HG03469 (cell line): ENCODE results near the gene GPR137.

Experiments
- ATAC-seq: cut with Tn5 transposase; IDR thresholded peaks from one replicate; pipeline ENCODE4 v1.9.1; 2021; ENCODE audit warnings: mild to moderate bottlenecking, moderate library complexity, moderate number of reproducible peaks; ENCODE audit not compliant: unreplicated experiment

Gene GPR137

DNA sequence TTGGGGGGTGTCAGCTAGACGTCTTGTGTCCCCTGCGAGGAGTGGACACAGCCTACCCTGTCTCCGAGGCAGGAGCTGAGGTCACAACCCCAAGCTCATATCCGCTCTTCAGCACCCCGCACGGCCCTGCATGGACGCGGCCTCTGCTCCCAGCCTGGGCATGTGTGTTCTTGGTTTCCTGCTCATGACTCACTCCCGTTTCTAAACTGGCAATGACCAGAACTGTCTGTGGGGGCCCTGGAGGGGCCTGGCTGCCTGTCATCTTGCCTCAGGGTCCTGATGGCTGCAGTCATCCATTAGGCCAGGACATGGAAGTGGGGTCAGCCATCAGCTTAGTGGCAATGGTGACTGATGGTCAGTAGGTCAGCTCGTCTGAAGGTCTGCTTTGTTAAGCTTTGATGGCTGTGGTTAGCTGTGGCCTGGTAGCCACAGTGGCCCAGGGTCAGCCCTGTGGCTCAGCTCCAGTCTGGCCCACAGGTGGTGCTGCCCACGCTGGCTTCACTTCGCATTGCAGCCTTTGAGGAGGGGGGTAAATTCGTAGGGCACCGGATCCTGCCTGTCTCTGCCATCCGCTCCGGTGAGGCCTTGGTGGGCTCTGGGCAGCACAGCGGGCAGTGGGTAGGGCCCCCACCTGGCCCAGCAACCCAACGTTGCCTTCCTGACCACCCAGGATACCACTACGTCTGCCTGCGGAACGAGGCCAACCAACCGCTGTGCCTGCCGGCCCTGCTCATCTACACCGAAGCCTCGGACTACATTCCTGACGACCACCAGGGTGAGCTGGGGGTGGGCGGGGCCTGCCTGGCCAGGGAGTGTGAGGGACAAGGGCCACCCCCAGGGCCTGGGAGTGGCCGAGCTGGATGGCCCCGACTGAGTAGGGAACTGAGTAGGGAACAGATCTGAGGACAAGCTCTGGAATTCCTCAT, 22.4 kb upstream of the GPR137 start:
- ATAC-seq = no peak

DNA sequence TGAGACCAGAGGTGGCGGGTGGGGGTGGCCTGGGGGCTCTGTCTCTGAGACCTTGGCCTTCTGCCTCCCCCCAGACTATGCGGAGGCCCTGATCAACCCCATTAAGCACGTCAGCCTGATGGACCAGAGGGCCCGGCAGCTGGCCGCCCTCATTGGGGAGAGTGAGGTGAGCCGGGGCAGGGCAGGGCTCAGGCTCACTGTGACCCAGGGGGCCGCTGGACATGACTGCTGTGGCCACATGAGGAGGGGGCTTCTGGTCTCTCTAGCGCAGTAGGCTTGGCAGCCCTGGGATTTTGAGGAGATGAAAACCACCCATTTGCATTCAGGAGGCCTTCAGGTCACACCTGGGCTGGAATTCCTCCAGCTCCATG, 21.7 kb upstream of the GPR137 start:
- no peak for ATAC-seq

DNA sequence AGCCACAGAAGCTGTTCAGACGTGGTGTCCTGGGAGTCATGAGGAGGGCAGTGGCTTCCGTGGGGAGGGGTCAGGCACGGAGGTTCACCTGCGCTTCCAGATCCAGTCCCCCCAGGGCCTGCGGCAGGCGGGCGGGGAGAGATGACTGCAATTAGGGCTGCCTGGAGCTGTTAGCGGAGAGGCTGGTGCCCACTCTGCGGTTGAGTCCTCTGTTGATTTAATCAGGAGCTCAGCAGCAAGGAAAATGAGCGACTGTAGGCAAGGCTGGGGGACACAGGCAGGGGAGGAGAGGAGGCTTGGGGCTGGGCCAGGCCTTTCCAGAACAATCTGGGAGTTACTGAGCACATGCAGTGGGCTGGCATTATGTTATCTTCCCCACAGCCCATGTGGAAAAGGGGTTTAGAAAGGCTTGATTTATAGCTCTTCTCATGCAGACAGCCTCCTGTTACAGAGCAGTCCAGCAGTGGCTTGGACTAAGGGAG, 21.2 kb upstream of the GPR137 start:
- no peak for ATAC-seq

DNA sequence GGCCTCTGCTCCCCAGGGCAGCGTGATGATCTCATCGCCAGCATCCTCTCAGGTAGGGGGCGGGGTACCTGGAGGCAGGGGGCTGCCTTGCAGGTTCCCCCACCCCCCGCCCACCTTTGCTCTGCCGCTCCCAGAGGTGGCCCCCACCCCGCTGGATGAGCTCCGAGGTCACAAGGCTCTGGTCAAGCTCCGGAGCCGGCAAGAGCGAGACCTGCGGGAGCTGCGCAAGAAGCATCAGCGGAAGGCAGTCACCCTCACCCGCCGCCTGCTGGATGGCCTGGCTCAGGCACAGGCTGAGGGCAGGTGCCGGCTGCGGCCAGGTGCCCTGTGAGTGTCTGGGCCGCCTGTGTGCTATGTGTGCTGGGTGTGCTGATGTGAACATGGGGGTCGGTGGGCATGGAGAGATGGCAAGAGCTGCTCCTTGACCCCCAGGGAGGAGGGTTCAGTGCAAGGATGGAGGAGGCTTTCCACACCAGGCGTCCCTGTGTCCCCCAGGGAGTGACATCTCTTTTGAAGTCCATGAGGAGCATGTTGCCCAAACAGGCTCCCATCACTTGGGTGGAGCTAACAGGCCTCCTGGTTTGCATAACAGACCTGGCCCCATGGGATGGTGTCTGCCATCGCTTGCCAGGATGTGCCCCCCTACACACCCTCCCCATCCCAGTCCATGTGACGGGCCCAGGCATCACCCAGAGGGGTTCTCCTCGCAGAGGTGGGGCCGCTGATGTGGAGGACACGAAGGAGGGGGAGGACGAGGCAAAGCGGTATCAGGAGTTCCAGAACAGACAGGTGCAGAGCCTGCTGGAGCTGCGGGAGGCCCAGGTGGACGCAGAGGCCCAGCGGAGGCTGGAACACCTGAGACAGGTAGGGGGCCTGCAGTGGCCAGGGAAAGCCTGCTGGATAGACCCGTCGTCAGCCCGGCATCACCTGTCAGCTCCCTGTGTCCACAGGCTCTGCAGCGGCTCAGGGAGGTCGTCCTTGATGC, 20.2 kb upstream of the GPR137 start:
- no peak for ATAC-seq

DNA sequence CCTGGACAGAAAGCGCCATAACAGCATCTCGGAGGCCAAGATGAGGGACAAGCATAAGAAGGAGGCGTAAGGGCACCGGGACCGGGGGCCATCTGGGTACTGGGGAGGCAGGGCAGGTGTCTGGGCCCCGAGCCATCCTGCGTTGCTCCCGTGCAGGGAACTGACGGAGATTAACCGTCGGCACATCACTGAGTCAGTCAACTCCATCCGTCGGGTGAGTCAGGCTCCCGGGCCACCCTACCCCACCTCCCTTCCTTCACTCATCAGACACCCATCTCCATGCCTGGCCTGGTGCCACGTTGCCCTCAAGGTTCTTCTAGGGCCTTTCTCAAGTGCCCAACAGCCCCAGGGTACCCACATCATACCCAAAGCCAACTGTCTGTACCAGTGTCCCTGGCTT, 19.3 kb upstream of the GPR137 start:
- ATAC-seq = no peak

DNA sequence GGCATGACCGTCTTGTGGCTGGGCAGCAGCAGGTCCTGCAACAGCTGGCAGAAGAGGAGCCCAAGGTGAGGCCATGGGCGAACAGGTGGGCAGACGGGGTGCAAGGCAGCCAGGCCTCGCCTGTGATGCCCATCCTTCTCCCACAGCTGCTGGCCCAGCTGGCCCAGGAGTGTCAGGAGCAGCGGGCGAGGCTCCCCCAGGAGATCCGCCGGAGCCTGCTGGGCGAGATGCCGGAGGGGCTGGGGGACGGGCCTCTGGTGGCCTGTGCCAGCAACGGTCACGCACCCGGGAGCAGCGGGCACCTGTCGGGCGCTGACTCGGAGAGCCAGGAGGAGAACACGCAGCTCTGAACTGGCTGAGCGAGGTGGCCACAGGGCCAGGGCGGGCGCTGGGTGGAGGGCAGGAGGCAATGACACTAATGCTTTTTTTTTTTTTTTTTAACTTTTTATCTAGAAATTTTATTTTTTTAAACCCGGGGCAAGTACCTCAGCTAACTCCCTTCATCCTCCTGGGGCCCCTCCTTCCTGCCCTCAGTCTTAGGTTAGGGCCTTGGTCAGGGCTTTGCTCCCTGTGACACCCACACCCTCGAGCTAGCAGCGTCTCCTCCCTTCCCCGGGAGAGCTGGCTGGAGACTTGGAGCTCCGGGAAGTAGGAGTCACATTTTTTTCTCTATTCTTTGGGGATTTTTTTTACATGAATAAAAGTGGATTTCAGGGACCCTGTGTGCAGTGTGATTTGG, 18.3 kb upstream of the GPR137 start:
- ATAC-seq = no peak

DNA sequence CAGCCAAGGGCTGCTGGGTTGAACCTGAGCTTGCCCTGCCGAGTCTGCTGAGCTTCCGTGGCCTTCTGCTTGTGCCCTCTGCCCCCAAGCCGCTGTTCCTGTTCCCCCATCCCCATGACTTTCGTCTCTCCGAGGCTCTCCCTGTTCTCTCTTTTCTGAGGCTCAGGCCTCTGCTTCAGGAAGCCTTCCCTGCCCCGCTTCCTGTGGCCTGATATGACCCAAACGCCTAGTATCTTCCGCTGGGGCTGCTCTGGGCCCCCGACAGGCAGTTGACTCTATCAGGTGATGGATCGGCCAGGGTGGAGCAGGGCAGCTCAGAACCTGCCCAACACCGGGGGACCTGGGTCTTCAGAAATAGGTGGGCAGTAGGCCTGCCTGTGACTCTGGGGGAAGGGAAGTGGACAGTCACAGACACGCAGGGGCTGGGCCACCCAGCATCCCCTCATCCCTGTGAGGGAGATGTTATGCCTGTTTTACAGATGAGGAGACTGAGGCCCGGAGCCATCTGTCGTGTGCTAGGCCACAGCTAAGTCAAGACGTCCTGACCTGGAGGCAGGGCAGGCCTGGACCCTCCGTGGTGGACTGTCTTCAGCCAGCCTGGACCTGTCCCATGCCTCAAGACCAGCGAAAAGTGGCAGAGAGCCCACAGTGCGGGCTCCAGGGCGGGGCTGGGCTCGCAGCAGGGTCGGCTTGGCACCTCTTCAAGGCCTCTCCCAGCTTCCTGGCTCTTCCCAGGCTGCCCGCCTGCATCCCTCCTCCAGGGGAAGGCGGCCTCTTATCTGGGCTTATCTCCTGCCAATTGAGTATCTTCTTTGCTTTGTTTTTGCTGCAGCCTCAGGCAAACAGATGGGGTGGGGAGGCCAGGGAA, 17.4 kb upstream of the GPR137 start:
- ATAC-seq = no peak

DNA sequence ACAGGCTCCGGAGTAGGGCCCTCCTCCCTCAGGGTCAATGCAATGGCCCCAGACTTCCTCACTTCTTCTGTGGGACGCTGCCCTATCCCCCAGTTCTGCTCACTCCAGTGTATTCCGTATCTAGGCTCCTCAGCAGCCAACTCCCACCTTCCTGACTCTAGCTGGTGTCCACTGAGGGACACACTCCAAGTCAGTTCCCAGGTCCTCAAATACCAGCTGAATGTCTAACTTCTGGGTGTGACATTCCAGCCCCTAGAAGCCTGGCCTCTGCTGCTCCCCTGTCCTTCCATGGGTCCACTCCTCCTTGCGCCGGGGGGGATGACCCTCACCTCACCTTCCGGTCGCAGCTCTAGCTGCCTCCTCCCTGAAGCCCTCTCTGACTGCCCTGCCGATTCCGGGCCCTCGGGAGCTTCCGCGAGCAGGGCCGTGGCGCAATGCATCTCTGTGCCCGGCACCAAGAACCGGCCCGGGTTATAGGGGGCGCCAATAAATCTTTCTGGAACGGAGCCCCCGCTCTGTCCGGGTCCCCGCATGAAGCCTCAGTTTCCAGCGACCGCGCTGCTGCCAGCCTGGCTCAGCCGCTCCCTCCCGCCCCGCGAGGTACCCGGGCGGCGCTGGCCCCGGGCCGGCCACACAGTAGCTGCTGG, 16.6 kb upstream of the GPR137 start:
- no peak for ATAC-seq

DNA sequence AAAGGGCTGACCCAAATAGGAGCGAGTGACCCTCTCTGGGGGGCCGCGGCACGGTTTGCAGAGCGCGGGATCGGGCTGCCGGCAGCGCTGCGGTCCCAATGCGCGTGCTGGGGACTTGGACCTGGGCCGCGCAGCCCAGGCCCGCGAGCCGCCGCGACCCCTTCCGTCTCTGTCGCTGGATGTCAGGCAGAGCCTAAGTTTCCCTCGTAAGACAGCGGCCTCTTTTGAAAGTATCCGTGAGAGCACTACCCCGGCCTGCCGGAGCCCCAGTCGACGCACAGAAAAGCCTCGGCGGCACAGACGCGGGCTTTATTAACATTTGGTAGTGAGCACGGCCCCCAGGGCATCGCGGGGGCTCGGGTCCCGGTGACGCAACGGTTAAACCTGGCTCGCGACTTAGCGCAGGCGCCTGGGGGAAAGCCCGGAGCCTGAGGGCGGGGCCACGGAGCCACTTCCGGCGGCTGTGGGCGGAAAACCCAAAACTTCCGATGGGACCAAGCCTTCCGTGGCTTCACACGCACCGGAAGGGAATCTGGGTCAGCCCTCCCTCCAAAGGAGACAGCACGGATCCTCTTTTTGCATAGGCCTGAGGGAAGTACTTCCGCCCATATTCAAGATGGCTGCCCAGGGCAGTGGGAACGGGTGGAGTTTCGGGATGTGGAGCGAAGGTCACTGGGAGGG, 16.0 kb upstream of the GPR137 start:
- peak; percentile 49 for ATAC-seq

DNA sequence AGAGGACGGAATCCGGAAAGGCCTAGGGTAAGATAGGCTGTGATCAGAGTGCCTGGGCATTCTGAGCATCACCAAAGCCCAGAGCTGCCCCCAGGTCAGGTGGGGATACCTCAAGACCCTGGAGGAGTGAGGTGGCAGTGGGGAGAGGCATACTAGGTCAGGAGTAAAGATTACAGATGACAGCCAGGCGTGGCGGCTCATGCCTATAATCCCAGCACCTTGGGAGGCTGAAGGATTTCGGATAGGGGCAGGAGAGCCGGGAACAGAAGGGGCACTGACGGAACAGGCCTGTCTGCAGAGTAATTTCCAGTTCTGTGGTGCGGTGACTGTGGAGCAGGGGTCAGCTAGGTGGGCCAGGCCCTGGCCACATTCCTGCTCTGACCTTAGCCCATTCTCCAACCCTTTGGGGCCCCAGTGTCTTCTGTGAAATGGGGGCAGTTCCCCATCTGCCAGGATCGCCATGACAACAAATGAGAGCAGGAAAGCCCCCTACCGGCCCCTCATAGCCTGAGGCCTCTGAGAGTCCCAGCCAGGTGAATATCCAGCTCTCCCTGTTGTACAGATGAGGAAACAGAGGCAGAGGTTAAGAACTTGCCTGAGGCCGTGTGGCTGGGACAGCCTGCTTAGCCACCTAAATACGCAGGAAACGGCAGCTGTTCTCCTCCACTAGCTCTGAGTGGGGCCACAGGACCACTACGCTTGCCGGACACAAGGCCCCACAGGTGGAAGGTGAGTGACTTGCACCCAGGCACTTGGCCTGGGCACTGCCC, 10.4 kb upstream of the GPR137 start:
- ATAC-seq = no peak

DNA sequence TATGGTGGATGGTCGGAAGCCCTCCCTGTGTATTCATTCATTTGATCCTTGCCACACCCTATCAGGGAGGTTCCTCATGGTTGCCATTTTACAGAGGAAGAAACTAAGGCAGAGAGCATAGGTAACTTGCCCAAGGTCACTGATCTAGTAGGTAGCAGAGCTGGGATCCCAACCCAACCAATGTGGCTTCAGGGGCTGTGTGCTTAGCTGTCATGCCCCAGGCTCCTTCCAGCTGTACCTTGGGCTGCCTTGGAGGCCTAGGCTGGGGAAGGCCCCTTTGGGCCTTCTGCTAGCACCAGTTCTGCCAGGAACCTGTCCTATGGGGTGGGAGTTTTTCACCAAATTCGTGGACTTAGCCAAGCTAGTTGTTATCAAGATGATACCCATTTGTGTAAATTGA, 9.8 kb upstream of the GPR137 start:
- no peak for ATAC-seq

DNA sequence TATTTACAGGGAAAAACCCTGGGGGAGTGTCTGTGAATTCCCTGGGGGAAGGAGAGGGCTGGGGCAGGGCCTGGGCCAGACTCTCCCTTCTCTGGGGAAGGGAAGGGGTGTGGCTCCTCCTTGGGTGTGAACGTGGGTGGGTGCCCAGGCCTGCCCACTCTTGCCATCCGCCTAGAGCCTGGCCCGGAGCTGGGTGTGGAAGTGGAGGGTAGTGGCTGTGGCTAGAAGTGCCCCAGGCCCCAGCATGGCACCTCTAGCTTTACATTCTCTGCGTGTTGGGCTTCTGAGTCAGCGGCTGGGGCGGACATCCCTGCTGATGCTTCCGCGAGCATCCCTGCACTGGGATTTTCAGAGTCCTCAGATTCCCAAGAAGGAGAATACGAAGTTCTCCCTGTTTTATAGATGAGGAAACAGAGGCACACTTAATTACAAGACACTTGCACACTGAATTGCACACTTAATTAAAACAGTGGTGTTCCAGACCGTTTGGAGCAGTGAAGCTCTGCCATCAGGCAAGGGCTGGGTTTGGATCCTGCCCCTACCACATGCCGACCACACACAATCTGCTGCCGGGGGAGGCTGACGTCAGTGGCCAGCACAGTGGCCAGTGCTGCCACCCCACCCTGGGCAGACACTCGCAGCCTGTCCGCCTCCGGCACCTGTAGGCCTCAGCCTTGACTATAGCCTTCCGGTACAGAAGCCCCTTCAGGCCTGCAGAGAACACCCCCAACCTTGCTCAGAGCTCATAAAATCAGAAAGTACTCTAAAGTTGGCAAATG, 8.8 kb upstream of the GPR137 start:
- no peak for ATAC-seq

DNA sequence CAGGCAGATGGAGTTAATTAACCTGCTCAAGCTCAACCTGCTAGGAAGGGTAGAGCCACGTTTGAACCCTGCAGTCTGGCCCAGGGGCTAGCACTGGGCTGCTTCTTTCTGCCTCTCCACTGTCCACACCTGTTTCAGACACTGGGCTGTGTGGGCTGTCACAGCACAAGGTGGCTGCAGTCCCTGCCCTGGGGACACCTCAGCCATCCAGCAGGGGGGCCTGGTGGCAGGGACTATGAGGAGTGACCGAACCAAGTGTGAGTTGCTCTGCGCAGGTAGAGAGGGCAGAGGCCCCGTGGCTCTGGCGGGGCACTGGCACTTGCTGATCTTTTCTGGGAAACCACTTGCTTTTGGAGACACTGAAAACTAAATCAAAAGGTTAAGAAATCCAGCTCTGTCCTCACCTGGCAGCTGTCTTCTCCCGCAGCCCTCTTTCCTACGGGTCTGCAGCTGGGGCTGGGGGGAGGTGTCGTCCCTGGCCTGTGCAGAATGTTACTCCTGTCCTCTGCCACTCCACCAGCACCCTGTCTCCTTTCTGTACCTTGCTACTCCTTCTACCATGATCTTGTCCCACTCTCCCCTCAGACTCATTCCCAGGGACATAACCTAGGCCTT, 7.0 kb upstream of the GPR137 start:
- ATAC-seq = no peak

DNA sequence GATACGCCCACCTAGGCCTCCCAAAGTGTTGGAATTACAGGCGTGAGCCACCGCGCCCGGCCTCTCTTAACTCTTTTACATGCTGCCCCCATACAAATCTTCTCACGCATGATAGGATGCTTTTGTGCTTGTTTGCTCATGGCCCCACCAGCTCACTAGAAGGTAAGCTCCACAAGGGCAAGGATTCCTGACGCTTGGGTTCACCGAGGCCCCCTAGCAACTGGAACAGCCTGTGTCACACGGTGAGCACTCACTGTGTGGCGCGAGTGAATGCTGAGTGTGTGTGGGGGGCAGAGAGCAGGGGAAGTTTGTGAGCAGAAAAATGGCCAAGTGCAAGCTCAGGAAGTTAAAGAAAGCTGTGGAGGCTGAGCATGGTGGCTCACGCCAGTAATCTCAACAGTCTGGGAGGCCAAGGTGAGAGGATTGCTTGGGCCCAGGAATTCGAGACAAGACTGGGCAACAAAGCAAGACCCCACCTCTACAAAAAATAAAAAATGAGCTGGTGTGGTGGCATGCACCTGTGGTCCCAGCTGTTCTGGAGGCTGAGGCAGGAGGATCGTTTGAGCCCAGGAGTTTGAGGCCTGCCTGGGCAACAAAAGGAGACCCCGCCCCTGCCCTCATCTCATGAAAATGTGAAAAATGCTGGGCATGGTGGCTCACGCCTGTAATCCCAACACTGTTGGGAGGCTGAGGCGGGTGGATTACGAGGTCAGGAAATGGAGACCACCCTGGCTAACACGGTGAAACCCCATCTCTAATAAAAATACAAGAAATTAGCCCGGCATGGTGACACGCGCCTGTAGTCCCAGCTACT, 3.5 kb upstream of the GPR137 start:
- no peak for ATAC-seq

DNA sequence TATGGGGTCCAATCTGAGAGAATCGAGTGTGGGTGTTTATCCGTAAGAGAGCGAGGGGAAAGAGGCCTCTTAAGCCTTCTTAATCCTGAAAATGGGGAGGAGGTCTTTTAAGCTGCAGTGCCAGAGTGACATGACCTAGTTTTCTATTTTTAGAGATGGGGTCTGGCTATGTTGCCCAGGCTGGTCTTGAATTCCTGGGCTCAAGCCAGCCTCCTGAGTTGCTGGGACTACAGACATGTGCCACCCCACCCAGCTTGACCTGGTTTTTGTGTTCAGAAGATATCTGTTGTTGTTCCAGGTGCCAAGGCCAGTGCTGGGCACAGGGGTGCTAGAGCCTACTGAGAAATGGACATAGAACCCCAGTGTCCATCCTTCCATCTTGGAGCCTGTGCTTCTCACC, 2.6 kb upstream of the GPR137 start:
- no peak for ATAC-seq
